SU-DHL-6 (cell line): ENCODE measurements around the gene PGAP6.
"Not testable (repeated sequence)": the region's sequence is repeated elsewhere in the genome, so short reads cannot be mapped to it uniquely, and the experiment has no call there.

Experiments used
- H2AFZ ChIP-seq: fragments of 200-600 bp; sonication (generic); 2 replicates; pipeline ENCODE4 v1.6.1; 2014; ENCODE audit warnings: low read depth, mild to moderate bottlenecking, moderate library complexity, mixed read lengths, antibody characterized with exemption, low read length; ENCODE audit not compliant: severe bottlenecking
- H3F3A ChIP-seq: fragments of 200-600 bp; shearing (Covaris generic); 2 replicates; pipeline ENCODE4 v1.6.0; 2016; ENCODE audit warnings: antibody characterized with exemption, mild to moderate bottlenecking; ENCODE audit not compliant: insufficient read depth
- H3K27ac ChIP-seq: fragments of 200-600 bp; sonication (generic); 2 replicates; pipeline ENCODE4 v1.5.1; 2016; ENCODE audit warnings: low read depth, mild to moderate bottlenecking, low read length, moderate library complexity, mixed read lengths
- H3K27me3 ChIP-seq: fragments of 200-600 bp; sonication (generic), shearing (Covaris generic); 2 replicates; pipeline ENCODE4 v1.6.0; 2014; ENCODE audit warnings: mild to moderate bottlenecking, low read length
- H3K36me3 ChIP-seq: fragments of 200-600 bp; sonication (generic); 2 replicates; pipeline ENCODE4 v1.6.1; 2014; ENCODE audit warnings: mild to moderate bottlenecking, low read length, mixed read lengths
- H3K4me2 ChIP-seq: fragments of 300-600, 200-600 bp; shearing (Covaris generic), sonication (generic); 2 replicates; pipeline ENCODE4 v1.6.0; 2014; ENCODE audit warnings: low read length, low read depth, mild to moderate bottlenecking; ENCODE audit not compliant: poor library complexity, severe bottlenecking
- H3K4me3 ChIP-seq: fragments of 200-600 bp; sonication (generic); 2 replicates; pipeline ENCODE4 v1.5.1; 2014; ENCODE audit warnings: antibody characterized with exemption, low read length, mild to moderate bottlenecking, mixed read lengths; ENCODE audit not compliant: insufficient read depth, poor library complexity, severe bottlenecking
- H3K79me2 ChIP-seq: fragments of 200-600 bp; sonication (generic); 2 replicates; pipeline ENCODE4 v1.6.1; 2014; ENCODE audit warnings: mild to moderate bottlenecking, low read length, moderate library complexity; ENCODE audit not compliant: insufficient read depth
- H3K9ac ChIP-seq: fragments of 200-600 bp; sonication (generic); 2 replicates; pipeline ENCODE4 v1.7.0; 2014; ENCODE audit warnings: mild to moderate bottlenecking, low read length
- H3K9me2 ChIP-seq: fragments of 200-600 bp; sonication (generic); replicated peaks from 2 replicates; pipeline ENCODE4 v1.6.1; 2014; ENCODE audit warnings: low read length; ENCODE audit not compliant: insufficient read depth
- H3K9me3 ChIP-seq: fragments of 200-600 bp; sonication (generic); 2 replicates; pipeline ENCODE4 v1.6.1; 2014; ENCODE audit warnings: low read length, mixed read lengths; ENCODE audit not compliant: insufficient read depth
- H4K20me1 ChIP-seq: fragments of 200-600 bp; sonication (generic); 2 replicates; pipeline ENCODE4 v1.6.1; 2014; ENCODE audit warnings: low read depth, mild to moderate bottlenecking, antibody characterized with exemption, low read length, moderate library complexity, mixed read lengths
- CTCF ChIP-seq: fragments of 200-600 bp; sonication (generic); IDR thresholded peaks from one replicate; pipeline ENCODE4 v1.5.1; 2017; ENCODE audit warnings: antibody characterized with exemption, mild to moderate bottlenecking, low read length, moderate library complexity; ENCODE audit not compliant: insufficient read depth, poor library complexity, severe bottlenecking
- EZH2phosphoT487 ChIP-seq: fragments of 200-600 bp; sonication (generic), shearing (Covaris generic); conservative IDR thresholded peaks from 2 replicates; pipeline ENCODE4 v1.6.1; 2018; ENCODE audit warnings: mild to moderate bottlenecking, antibody characterized with exemption, low read length, moderate library complexity, mixed read lengths

PGAP6 gene

GRCh38 chr16:391885-392335 lies 10.1 kb upstream of the PGAP6 start:
- H3K79me2 ChIP-seq, result no peaks in the 10 kb centered on the region
- H4K20me1 ChIP-seq, result no peaks in the 10 kb centered on the region
- H3K27me3 ChIP-seq, result no peaks in the 10 kb centered on the region
- peaks cover 8% of the 10 kb centered on the region for H3F3A ChIP-seq
- TF ChIP-seq CTCF (peak; percentile 65), EZH2phosphoT487 (no peak)
- H3K27ac ChIP-seq, result no peak overlapping the region
- no peaks in the 10 kb centered on the region for H3K36me3 ChIP-seq
- no peak overlapping the region for H3K4me2 ChIP-seq
- no peaks in the 10 kb centered on the region for H3K9me3 ChIP-seq
- H2AFZ ChIP-seq, result no peak overlapping the region
- H3K9ac ChIP-seq, result no peak overlapping the region
- no peak overlapping the region for H3K4me3 ChIP-seq
- no peaks in the 10 kb centered on the region for H3K9me2 ChIP-seq

- no peaks in the 10 kb centered on the region for H3K79me2 ChIP-seq
- TF ChIP-seq CTCF (no peak), EZH2phosphoT487 (no peak)
Measured at GRCh38 chr16:389352-389751, 7.6 kb upstream of the PGAP6 start.

DNA sequence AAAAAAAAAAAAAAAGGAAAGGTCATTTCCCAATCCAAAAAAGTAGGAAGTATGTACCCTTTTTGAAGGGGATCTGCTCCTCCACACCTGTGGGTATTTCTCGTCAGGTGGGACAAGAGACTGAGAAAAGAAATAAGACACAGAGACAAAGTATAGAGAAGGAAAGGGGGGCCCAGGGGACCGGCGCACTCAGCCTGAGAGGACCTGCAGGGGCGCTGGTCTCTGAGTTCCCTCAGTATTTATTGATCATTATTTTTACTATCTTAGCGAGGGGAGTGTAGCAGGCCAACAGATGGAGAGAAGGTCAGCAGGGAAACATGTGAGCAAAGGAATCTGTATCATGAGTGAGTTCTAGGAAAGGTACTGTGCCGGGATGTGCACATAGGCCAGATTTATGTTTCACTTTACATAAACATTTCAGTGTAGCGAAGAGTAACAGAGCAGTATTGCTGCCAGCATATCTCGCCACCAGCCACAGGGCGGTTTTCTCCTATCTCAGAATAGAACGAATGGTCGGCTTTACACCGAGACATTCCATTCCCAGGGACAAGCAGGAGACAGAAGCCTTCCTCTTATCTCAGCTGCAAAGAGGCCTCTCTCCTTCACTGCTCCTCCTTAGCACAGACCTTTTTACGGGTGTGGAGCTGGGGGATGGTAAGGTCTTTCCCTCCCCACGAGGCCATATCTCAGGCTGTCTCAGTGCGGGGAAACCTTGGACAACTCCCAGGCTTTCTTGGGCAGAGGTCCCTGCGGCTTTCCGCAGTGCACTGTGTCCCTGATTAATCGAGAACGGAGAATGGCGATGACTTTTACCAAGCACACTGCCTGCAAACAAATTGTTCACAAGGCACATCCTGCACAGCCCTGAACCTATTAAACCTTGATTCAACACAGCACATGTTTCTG lies 6.2 kb upstream of the PGAP6 start:
- not testable (repeated sequence) for H3K79me2 ChIP-seq, H3K9me2 ChIP-seq, H3K27ac ChIP-seq, H2AFZ ChIP-seq, H3K9me3 ChIP-seq, H3K4me2 ChIP-seq, H3F3A ChIP-seq, H3K4me3 ChIP-seq, H3K9ac ChIP-seq, H4K20me1 ChIP-seq, H3K36me3 ChIP-seq, H3K27me3 ChIP-seq

More at GRCh38 chr16:389352-389751, 7.6 kb upstream of the PGAP6 start:
- Histone ChIP-seq H2AFZ (no peak overlapping the region), H3K36me3 (no peaks in the 10 kb centered on the region), H3K27ac (no peak overlapping the region), H3K4me2 (no peak overlapping the region), H3K27me3 (no peaks in the 10 kb centered on the region), H3K9me3 (no peaks in the 10 kb centered on the region), H3K9ac (no peak overlapping the region), H3K4me3 (no peak overlapping the region), H3F3A (no peaks in the 10 kb centered on the region; the same call in 1 of the 2 replicates), H3K9me2 (no peaks in the 10 kb centered on the region), H4K20me1 (no peaks in the 10 kb centered on the region)

GRCh38 chr16:386641-387156 lies 4.9 kb upstream of the PGAP6 start:
- Histone ChIP-seq H3K9ac (no peak overlapping the region), H3K79me2 (no peaks in the 10 kb centered on the region), H3K27me3 (no peaks in the 10 kb centered on the region), H3K9me2 (no peaks in the 10 kb centered on the region), H2AFZ (no peak overlapping the region), H3K36me3 (no peaks in the 10 kb centered on the region), H3K4me2 (no peak overlapping the region), H3K9me3 (no peaks in the 10 kb centered on the region), H3K27ac (no peak overlapping the region), H4K20me1 (no peaks in the 10 kb centered on the region), H3F3A (peaks cover 11% of the 10 kb centered on the region), H3K4me3 (no peak overlapping the region)
- TF ChIP-seq CTCF (no peak), EZH2phosphoT487 (no peak)
